Non-pigmented ciliary epithelial cell (primary cell): Measurements from ENCODE around the gene DIP2C.
"Not testable (repeated sequence)": the region's sequence is repeated elsewhere in the genome, so short reads cannot be mapped to it uniquely, and the experiment has no call there.

Experiments used
- DNase-seq: peaks from one replicate; pipeline ENCODE4 v3.0.0-alpha.2; 2010; ENCODE audit warnings: low read depth

DIP2C gene

DNA sequence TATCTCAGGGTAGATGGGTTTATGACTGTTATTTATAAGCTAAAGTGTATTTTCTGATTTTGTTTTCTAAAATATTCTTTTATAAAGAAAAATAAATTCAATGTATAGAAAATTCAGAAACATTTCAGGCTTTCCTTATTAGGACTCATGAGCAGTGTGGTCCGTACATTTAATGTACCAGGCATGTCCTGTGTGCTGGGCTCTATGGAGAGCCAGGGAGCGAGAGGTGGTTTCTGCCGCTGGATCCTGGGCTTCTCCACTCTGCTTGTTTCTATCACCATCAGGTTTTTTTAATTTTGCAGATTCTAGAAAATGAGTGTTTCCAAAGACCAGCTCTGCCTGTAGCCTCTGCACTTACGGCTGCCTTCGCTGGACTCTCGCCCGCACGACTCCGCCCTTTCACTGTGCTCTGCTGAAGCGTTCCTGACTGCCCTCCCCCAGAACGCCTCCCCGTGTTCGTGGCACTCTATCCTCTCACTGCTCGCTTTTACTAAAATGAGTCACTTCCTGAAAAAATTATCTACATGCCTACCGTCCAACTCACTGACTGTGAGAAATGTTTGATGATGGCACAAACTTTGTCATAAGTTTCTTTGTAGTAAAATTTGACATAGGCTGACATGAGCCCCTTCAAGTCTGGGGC, 365.7 kb downstream of the DIP2C start:
- DNase-seq, result peak; percentile 89

- DNase-seq, result not testable (repeated sequence)
Observed at GRCh38 chr10:323046-323445, 366.4 kb downstream of the DIP2C start.

- no peak for DNase-seq
Observed at GRCh38 chr10:320771-321170, 368.7 kb downstream of the DIP2C start.

GRCh38 chr10:317926-318325, 371.5 kb downstream of the DIP2C start:
- no peak for DNase-seq

- no peak for DNase-seq
Observed at GRCh38 chr10:317271-317769, 372.1 kb downstream of the DIP2C start.

DNA sequence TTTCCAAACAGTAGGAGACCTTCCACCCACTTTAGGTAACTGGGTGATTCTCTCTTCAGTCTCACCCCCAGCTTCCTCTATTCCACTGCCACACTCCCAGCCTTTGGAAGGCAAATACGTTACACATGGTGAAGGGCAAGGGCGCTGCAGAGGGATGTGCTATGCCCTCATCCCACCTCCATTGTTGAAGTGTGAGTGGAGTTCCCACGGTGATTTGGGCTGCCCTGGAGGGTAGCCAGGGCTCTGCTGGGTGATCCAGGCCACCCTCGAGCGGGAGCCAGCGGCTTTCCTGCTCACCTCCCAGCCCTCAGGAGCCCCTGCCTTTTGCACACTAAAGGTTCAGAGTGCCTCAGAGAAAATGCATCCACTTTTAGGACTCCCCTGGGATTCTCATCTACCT, 373.1 kb downstream of the DIP2C start:
- DNase-seq, result no peak

DNA sequence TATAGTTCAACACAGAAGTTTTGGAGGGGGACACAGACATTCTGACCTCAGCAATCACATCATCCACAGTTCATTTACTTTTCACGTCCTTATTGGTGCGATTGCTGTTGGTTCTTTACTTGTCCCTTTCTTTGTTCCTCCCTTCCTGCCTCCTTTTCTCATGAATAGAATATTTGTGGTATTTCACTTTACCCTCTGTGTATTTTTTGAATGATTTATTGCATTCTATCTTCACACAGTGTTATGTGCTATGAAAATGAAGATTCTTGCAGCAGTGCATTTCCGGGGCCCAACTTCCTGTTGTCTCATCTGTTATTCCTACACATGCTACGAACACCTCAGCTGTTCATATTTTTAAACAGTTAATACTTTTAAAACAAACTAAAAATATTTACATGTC, 374.6 kb downstream of the DIP2C start:
- DNase-seq, result no peak

DNA sequence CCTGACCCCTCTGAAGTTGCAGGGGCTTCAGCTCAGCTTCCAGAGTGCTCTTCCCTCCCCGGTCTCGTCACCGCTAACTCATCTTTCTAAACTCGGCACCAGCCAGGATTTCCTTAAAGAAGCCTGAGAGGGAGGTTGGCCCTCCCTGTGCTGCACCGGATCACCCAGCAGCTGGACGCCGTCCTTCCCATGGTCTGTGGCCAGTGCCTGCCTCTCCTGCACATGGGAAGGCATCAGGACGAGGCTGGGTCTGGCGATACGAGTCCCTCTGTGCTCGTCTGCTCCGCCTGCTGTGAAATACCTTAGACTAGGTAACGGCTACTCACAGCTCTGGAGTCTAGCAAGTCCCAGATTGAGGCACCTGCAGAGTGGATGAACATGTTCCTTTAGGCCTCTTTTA, 375.1 kb downstream of the DIP2C start:
- DNase-seq, result no peak

DNA sequence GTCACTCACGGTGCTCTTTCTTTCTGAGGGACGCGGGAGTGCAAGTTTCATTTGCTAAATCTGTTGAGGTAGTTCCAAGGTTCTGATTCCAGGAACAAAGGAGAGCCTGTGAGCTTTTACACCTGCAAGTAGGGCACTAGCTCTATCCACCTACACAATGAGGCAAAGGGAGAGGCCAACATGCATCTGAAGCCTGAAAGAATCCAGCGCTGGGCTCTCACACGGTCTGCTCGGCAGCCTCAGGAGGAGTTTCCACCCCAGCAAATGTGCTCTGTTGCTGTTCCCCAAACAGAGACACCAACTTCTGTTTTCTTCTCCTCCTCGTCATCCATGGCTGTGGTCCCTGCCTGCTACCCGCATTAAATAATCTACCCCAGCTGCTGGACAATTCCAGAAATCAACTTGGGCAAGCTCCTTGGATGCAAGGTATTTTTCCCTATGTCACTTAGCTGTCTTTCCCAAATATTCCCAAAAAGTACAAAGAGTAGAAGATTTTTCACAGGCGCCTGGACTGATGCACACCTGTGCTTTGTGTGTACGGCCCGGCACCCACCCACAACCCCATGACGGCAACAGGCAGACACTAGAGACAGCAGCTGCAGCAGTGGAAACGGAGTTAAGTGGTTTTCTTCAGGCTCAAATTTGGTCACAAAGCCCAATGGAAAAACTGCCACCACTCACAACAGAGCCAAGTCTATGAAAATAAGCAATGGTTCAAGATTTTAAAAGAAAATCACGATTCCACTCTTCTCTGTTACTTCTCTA, 377.4 kb downstream of the DIP2C start:
- no peak for DNase-seq

GRCh38 chr10:310976-311639, 378.4 kb downstream of the DIP2C start:
- no peak for DNase-seq

- DNase-seq, result no peak
Observed at GRCh38 chr10:310371-310770, 379.1 kb downstream of the DIP2C start.

DNA sequence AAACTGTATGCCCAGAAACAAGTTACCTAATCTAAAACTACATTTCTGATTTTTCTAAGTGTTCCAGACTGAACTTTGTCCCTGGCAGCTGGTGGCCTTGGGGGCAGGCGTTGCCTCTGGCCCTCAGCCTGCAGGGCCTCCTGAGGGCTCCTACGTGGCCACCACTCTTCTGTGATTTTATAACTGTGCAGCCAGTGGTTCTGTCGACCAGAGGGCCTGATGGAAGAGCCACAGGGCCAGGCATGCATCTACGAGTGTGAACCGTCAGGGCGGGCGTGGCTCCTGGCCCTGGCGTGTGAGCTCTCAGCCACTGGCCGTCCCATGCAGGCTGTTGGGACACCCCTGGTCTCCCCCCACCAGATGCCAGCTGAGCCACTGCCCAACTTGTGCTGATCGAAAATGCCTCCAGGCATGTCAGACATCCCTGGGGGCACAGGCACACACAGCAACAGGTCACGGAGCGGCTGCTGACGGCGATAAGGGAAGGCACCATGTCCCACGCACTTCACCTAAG, 380.8 kb downstream of the DIP2C start:
- DNase-seq, result no peak

DNA sequence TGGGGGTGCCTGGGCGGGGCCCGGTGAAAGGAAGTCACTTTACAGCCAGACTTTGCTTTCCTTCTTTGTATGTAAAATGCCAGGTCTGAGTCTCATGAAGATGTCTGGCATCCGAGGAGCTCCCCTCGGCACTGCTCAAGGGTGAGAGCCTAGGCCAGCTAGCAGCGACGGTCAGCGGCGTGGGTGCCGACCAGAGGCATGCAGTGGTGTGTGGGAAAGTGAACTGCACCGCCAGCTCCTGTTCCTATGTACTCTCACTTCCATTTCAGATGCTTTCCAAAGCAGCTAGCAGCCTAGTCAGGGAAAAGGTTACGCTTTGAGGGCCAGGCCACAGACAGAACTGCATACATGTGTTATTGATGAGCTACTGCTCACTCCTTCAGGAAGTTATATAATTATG, 381.4 kb downstream of the DIP2C start:
- DNase-seq, result no peak

DNA sequence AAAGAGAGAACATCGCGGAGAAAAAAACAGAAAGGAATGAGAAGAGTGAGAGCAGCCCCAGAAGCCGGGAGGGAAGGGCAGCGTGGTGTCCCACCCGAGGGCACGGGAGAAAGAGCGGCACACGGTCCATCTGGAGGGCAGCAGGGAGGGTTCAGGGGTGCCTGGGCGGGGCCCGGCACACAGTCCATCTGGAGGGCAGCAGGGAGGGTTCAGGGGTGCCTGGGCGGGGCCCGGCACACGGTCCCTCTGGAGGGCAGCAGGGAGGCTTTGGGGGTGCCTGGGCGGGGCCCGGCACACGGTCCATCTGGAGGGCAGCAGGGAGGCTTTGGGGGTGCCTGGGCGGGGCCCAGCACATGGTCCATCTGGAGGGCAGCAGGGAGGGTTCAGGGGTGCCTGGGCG, 381.8 kb downstream of the DIP2C start:
- DNase-seq, result no peak

GRCh38 chr10:306675-307185, 382.7 kb downstream of the DIP2C start:
- DNase-seq, result no peak

GRCh38 chr10:306007-306674, 383.3 kb downstream of the DIP2C start:
- DNase-seq, result no peak

DNA sequence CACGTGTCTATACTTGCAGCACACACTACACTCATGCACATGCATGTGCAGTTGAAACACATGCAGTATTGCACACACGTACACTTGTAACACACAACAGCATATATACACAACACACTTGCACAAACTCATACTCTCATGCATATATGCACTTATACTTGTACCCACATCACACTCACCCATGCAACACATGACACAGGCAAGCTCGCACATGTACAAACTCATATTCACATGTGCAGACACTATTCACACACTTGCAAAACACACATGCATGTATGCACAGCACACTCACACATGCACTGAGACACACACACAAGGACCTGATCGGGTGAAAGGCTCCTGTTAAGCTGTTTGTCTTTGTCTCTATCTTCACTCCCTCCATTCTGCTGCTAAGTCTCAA, 384.4 kb downstream of the DIP2C start:
- DNase-seq, result no peak

DNA sequence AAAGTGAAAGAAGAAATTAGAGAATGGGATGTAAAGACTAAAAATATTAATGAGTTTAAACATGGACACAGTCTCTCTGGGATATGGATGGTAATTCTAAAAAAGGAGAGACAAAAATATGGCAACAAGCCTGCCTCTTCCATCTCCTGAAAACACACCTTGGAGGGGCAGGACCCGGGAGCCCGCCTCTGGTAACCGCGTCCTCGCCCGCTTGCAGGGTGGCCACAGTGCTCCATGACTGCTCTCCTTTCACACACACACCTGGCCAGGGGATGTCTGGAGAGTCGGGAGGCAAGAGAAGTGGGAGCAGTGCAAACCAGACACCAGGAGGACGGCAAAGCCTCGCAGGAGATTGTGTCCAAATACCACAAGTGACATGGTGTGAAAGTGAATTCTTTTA, 387.9 kb downstream of the DIP2C start:
- DNase-seq, result no peak

- not testable (repeated sequence) for DNase-seq
Observed at GRCh38 chr10:300580-300979, 388.9 kb downstream of the DIP2C start.

- DNase-seq, result no peak
Observed at GRCh38 chr10:299969-300368, 389.5 kb downstream of the DIP2C start.

GRCh38 chr10:299512-299911, 390.0 kb downstream of the DIP2C start:
- no peak for DNase-seq

GRCh38 chr10:298033-298432, 391.4 kb downstream of the DIP2C start:
- no peak for DNase-seq
